MCF 10A (cell line): ENCODE results near the gene GRIPAP1. TPM values are rescaled to one million over a fixed set of nuclear protein-coding genes. Genes with fewer than 3 reads are reported as not detected.

ENCODE experiments used
- BruUV-seq: library from RNA; stranded (reverse); fragments of 400-500 nt; replicated peaks from 2 replicates; lab custom pipeline; 2021; lab: Mats Ljungman, UMichigan
- CTCF ChIA-PET: fragments of 300-600 bp; sonication (Branson Sonifier 250); formaldehyde crosslinking; extraction: SDS; loops from one replicate; lab custom pipeline; 2021; ENCODE audit warnings: antibody characterized with exemption, inconsistent platforms; lab: Yijun Ruan, JAX
- POLR2A ChIA-PET: fragments of 300-600, 350-650 bp; sonication (Branson Sonifier 250); formaldehyde crosslinking; extraction: SDS; loops from one replicate; lab custom pipeline; 2020; ENCODE audit warnings: antibody characterized with exemption, inconsistent platforms; lab: Yijun Ruan, JAX
- DNase-seq: peaks from one replicate; pipeline ENCODE4 v3.0.0-alpha.2; 2018; ENCODE audit not compliant: unreplicated experiment
- H3K27ac Mint-ChIP-seq: one replicate; pipeline ENCODE4 v1.8.0; 2022; ENCODE audit warnings: mild to moderate bottlenecking, low read depth, mixed read lengths; ENCODE audit not compliant: unreplicated experiment
- H3K27me3 Mint-ChIP-seq: one replicate; pipeline ENCODE4 v1.8.0; 2022; ENCODE audit warnings: mixed read lengths; ENCODE audit not compliant: insufficient read depth, unreplicated experiment
- H3K36me3 Mint-ChIP-seq: one replicate; pipeline ENCODE4 v1.8.0; 2022; ENCODE audit warnings: mild to moderate bottlenecking, moderate library complexity, mixed read lengths; ENCODE audit not compliant: insufficient read depth, unreplicated experiment
- H3K4me1 Mint-ChIP-seq: one replicate; pipeline ENCODE4 v1.8.0; 2022; ENCODE audit warnings: mixed read lengths; ENCODE audit not compliant: insufficient read depth, unreplicated experiment
- H3K4me3 Mint-ChIP-seq: one replicate; pipeline ENCODE4 v1.8.0; 2022; ENCODE audit warnings: mild to moderate bottlenecking, moderate library complexity, mixed read lengths; ENCODE audit not compliant: unreplicated experiment
- H3K9me3 Mint-ChIP-seq: one replicate; pipeline ENCODE4 v1.8.0; 2022; ENCODE audit warnings: mixed read lengths; ENCODE audit not compliant: unreplicated experiment
- CTCF ChIP-seq: fragments of 200-600 bp; IDR thresholded peaks from one replicate; pipeline ENCODE4 v1.8.0; 2022; ENCODE audit warnings: antibody characterized with exemption, mild to moderate bottlenecking; ENCODE audit not compliant: unreplicated experiment
- intact Hi-C: fragments of 100-400 bp; cut with micrococcal nuclease; formaldehyde crosslinking; loops from 2 replicates; pipeline ENCODE4 v1.14.1; 2022
- total RNA-seq: library from RNA; stranded (reverse); gene quantifications from 2 replicates; pipeline ENCODE4 v1.2.3, GENCODE V29; 2022

The GRIPAP1 gene
- total RNA-seq, 1 experiment from 2014 or later: 49.6 TPM

- H3K27me3 Mint-ChIP-seq: no peaks in the 10 kb centered on the region
- DNase-seq: peak; percentile 95
- H3K36me3 Mint-ChIP-seq: peaks cover 59% of the 10 kb centered on the region
- TF ChIP-seq CTCF: no peak
- CTCF ChIA-PET: interaction anchor here (0.6 to 1.0 kb wide), 2 partner anchors 9 to 81 kb away, joined by 3 to 6 read pairs; no protein-coding TSS in a partner anchor
- peak overlapping the region; percentile 79 for H3K4me3 Mint-ChIP-seq
- H3K4me1 Mint-ChIP-seq: peaks cover 13% of the 10 kb centered on the region
- POLR2A ChIA-PET: interaction anchor here (0.8 to 3.8 kb wide), 12 partner anchors 9 to 148 kb away, joined by 3 to 20 read pairs (median 4); partner anchors contain the start of genes GRIPAP1 and OTUD5
- no peaks in the 10 kb centered on the region for H3K9me3 Mint-ChIP-seq
- no TSS peak for BruUV-seq
- peak overlapping the region; percentile 91 for H3K27ac Mint-ChIP-seq
- intact Hi-C loops: loop anchor here (5.0 kb wide), 2 partner anchors 67 to 122 kb away; partner anchors contain the start of genes KCND1 and PIM2
These were observed 37.7 kb upstream of the GRIPAP1 start for GRCh38 chrX:49039598-49040375.

- H3K4me3 Mint-ChIP-seq: no peak overlapping the region
- peak; percentile 33 for DNase-seq
- peaks cover 13% of the 10 kb centered on the region for H3K4me1 Mint-ChIP-seq
- H3K36me3 Mint-ChIP-seq: peaks cover 72% of the 10 kb centered on the region
- no peaks in the 10 kb centered on the region for H3K27me3 Mint-ChIP-seq
- no TSS peak for BruUV-seq
- TF ChIP-seq CTCF: no peak
- intact Hi-C loops: no loop called here
- ChIA-PET CTCF (interaction anchor here (0.8 kb wide), 1 partner anchor 81 kb away, joined by 3 read pairs; no protein-coding TSS in a partner anchor), POLR2A (interaction anchor here (2.5 kb wide), 1 partner anchor 80 kb away, joined by 20 read pairs; the partner anchor contains the start of gene OTUD5)
- H3K9me3 Mint-ChIP-seq: no peaks in the 10 kb centered on the region
- peak overlapping the region; percentile 83 for H3K27ac Mint-ChIP-seq
These were observed 35.9 kb upstream of the GRIPAP1 start for GRCh38 chrX:49037883-49038475.

GRCh38 chrX:49030283-49030682 lies 28.2 kb upstream of the GRIPAP1 start:
- no peak overlapping the region for H3K27ac Mint-ChIP-seq
- no TSS peak for BruUV-seq

More at GRCh38 chrX:49030283-49030682, 28.2 kb upstream of the GRIPAP1 start:
- CTCF ChIA-PET: no interaction called here
- POLR2A ChIA-PET: interaction anchor here (1.5 kb wide), 1 partner anchor 10 kb away, joined by 5 read pairs; no protein-coding TSS in a partner anchor
- H3K27me3 Mint-ChIP-seq: no peaks in the 10 kb centered on the region
- H3K4me1 Mint-ChIP-seq: no peaks in the 10 kb centered on the region
- peaks cover 63% of the 10 kb centered on the region for H3K36me3 Mint-ChIP-seq
- no peak overlapping the region for H3K4me3 Mint-ChIP-seq
- DNase-seq: no peak
- intact Hi-C loops: no loop called here
- TF ChIP-seq CTCF: no peak
- peaks cover 7% of the 10 kb centered on the region for H3K9me3 Mint-ChIP-seq
